ENCODE data around the gene RAB6B. TPM values are rescaled to one million over a fixed set of nuclear protein-coding genes. Genes with fewer than 3 reads are reported as not detected.
A peak's percentile ranks its signal among the peaks of the same experiment; 100 is the strongest.

RAB6B gene
- total and polyA plus RNA-seq, 2 donors (not counting 1 experiment from before 2014, with no cell fraction given) = 0.83 to 1.5 TPM

DNA sequence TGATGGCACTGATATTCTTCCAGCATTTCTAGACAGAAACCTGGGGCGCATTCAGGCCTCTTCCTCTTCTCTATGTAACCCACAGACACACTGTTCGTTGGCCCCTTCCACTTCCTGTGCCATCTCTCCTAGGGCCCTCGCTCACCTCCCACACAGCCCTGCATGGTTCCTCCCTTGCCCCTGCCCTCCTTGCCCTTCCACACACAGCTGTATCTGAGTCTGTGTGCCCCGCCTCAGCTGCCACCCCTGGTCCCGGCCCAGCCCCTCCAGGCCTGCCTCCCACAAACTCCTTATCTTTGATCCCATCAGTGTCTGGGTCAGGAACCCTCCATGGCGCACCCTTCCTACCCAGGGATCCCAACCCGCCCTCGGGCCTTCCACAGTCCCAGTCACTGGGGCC lies 37.9 kb downstream of the RAB6B start:
- TF ChIP-seq CTCF (conservative IDR thresholded peaks at IDR 0.05 in 1 of 2, IDR thresholded peaks at IDR 0.05 in 1 of 2; ENCODE audit: low read depth in 1 of 2, low read length in 2 of 2) = no peak
- TF ChIP-seq EZH2 (IDR thresholded peaks at IDR 0.05; ENCODE audit: low read length, missing control alignments) = no peak
- no peak overlapping the region for H2AFZ ChIP-seq (ENCODE audit: low read length)
- DNase-seq (ENCODE audit: low read depth in 2 of 2) = no peak
- no peak overlapping the region for H3K4me3 ChIP-seq (replicated peaks in 1 of 4; ENCODE audit: control extremely low read depth in 1 of 4, insufficient read depth in 1 of 4, low read depth in 3 of 4, low read length in 4 of 4)
- no peaks in the 10 kb centered on the region for H3K36me3 ChIP-seq (ENCODE audit: control insufficient read depth, insufficient read depth, low read length)
- no peaks in the 10 kb centered on the region for H3K79me2 ChIP-seq (ENCODE audit: control insufficient read depth, insufficient read depth, low read length)
- no peaks in the 10 kb centered on the region for H3K4me1 ChIP-seq (ENCODE audit: control insufficient read depth, extremely low read depth, insufficient read depth, low read length)
- H4K20me1 ChIP-seq (ENCODE audit: control insufficient read depth, extremely low read depth, insufficient read depth, low read length) = no peaks in the 10 kb centered on the region
- no peak overlapping the region for H3K27ac ChIP-seq (ENCODE audit: insufficient read depth, low read length)
- no peaks in the 10 kb centered on the region for H3K9me3 ChIP-seq (ENCODE audit: control insufficient read depth, insufficient read depth, low read depth, low read length)
- H3K9ac ChIP-seq (ENCODE audit: insufficient read depth, low read length) = no peak overlapping the region
- H3K4me2 ChIP-seq (ENCODE audit: extremely low read depth, insufficient read depth, low read length) = no peak overlapping the region
- H3K27me3 ChIP-seq (ENCODE audit: control insufficient read depth, insufficient read depth, low read length) = peaks cover 2% of the 10 kb centered on the region

- Histone ChIP-seq H3K27me3 (ENCODE audit: control insufficient read depth, insufficient read depth, low read length) (no peaks in the 10 kb centered on the region), H4K20me1 (ENCODE audit: control insufficient read depth, extremely low read depth, insufficient read depth, low read length) (no peaks in the 10 kb centered on the region), H3K36me3 (ENCODE audit: control insufficient read depth, insufficient read depth, low read length) (no peaks in the 10 kb centered on the region), H3K4me1 (ENCODE audit: control insufficient read depth, extremely low read depth, insufficient read depth, low read length) (no peaks in the 10 kb centered on the region), H2AFZ (ENCODE audit: low read length) (no peak overlapping the region), H3K9me3 (ENCODE audit: control insufficient read depth, insufficient read depth, low read depth, low read length) (no peaks in the 10 kb centered on the region), H3K4me2 (ENCODE audit: extremely low read depth, insufficient read depth, low read length) (no peak overlapping the region), H3K4me3 (replicated peaks in 1 of 4; ENCODE audit: control extremely low read depth in 1 of 4, insufficient read depth in 1 of 4, low read depth in 3 of 4, low read length in 4 of 4) (no peak overlapping the region), H3K9ac (ENCODE audit: insufficient read depth, low read length) (no peak overlapping the region), H3K79me2 (ENCODE audit: control insufficient read depth, insufficient read depth, low read length) (no peaks in the 10 kb centered on the region), H3K27ac (ENCODE audit: insufficient read depth, low read length) (no peak overlapping the region)
- TF ChIP-seq EZH2 (IDR thresholded peaks at IDR 0.05; ENCODE audit: low read length, missing control alignments) (no peak), CTCF (conservative IDR thresholded peaks at IDR 0.05 in 1 of 2, IDR thresholded peaks at IDR 0.05 in 1 of 2; ENCODE audit: low read depth in 1 of 2, low read length in 2 of 2) (no peak)
- peak in 1 of 2 donors; percentile 20 for DNase-seq (ENCODE audit: low read depth in 2 of 2)
Measured at GRCh38 chr3:133856316-133856715, 39.4 kb downstream of the RAB6B start.

DNA sequence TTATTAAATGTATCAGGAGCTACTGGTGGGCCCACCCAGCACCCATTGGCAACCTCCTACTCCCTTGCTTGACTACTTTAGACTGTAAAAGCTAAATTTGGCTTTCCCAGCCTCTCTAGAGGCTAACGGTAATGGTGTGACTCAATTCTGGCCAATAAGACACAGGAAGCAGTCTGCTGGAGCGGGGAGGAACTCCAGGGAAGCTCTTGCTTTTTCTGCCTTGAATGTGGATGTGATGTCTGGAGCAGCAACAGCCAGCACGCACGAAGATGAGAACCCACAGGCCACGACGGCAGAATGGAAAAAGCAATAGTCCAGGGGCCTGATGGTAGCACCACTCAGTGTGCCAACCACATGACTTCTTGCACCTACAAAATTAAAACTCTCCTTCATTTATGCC lies 39.9 kb downstream of the RAB6B start:
- Histone ChIP-seq H3K27me3 (ENCODE audit: control insufficient read depth, insufficient read depth, low read length) (no peaks in the 10 kb centered on the region), H3K4me2 (ENCODE audit: extremely low read depth, insufficient read depth, low read length) (no peak overlapping the region), H3K4me1 (ENCODE audit: control insufficient read depth, extremely low read depth, insufficient read depth, low read length) (no peaks in the 10 kb centered on the region), H3K4me3 (replicated peaks in 1 of 4; ENCODE audit: control extremely low read depth in 1 of 4, insufficient read depth in 1 of 4, low read depth in 3 of 4, low read length in 4 of 4) (no peak overlapping the region), H3K9ac (ENCODE audit: insufficient read depth, low read length) (no peak overlapping the region), H3K9me3 (ENCODE audit: control insufficient read depth, insufficient read depth, low read depth, low read length) (no peaks in the 10 kb centered on the region), H3K79me2 (ENCODE audit: control insufficient read depth, insufficient read depth, low read length) (no peaks in the 10 kb centered on the region), H3K36me3 (ENCODE audit: control insufficient read depth, insufficient read depth, low read length) (no peaks in the 10 kb centered on the region), H3K27ac (ENCODE audit: insufficient read depth, low read length) (no peak overlapping the region), H2AFZ (ENCODE audit: low read length) (no peak overlapping the region), H4K20me1 (ENCODE audit: control insufficient read depth, extremely low read depth, insufficient read depth, low read length) (no peaks in the 10 kb centered on the region)
- TF ChIP-seq EZH2 (IDR thresholded peaks at IDR 0.05; ENCODE audit: low read length, missing control alignments) (no peak), CTCF (conservative IDR thresholded peaks at IDR 0.05 in 1 of 2, IDR thresholded peaks at IDR 0.05 in 1 of 2; ENCODE audit: low read depth in 1 of 2, low read length in 2 of 2) (no peak)
- peak in 1 of 2 donors; percentile 23 for DNase-seq (ENCODE audit: low read depth in 2 of 2)
